CD14-positive monocyte (primary cell): ENCODE measurements around the gene AKAP12. TPM values are rescaled to one million over a fixed set of nuclear protein-coding genes. Genes with fewer than 3 reads are reported as not detected.

Experiments used
- DNase-seq, 3 donors: peaks; one replicate each; pipeline ENCODE4 v3.0.0-alpha.2; 2011 to 2022
- H2AFZ ChIP-seq: 2 replicates; pipeline ENCODE4 v1.6.0; 2012; ENCODE audit warnings: mild to moderate bottlenecking, low read depth, low read length, inconsistent platforms; ENCODE audit not compliant: insufficient read depth, poor library complexity, severe bottlenecking
- H3K27ac ChIP-seq, 2 donors: 1 replicate in 1 of 2; 2 replicates in 1 of 2; pipeline ENCODE4 v1.5.1; 2012 to 2013; ENCODE audit warnings: low read length in 2 of 2, control low read depth in 1 of 2, inconsistent platforms in 1 of 2, low read depth in 1 of 2, mild to moderate bottlenecking in 1 of 2
- H3K27me3 ChIP-seq, 2 donors: one replicate each; pipeline versions ENCODE4 v1.6.0 to v1.6.1; 2011 to 2013; ENCODE audit warnings: low read length in 2 of 2; ENCODE audit not compliant: control insufficient read depth in 2 of 2, insufficient read depth in 2 of 2
- H3K36me3 ChIP-seq, 2 donors: replicated peaks in 1 of 2; 1 replicate in 1 of 2; 2 replicates in 1 of 2; pipeline versions ENCODE4 v1.5.1 to v1.6.1; 2012 to 2013; ENCODE audit warnings: low read length in 2 of 2, control low read depth in 1 of 2, inconsistent platforms in 1 of 2, mild to moderate bottlenecking in 1 of 2; ENCODE audit not compliant: insufficient read depth in 2 of 2, control insufficient read depth in 1 of 2
- H3K4me1 ChIP-seq, 2 donors: 1 replicate in 1 of 2; 2 replicates in 1 of 2; pipeline versions ENCODE4 v1.5.1 to v1.6.1; 2012 to 2013; ENCODE audit warnings: low read length in 2 of 2, control low read depth in 1 of 2, inconsistent platforms in 1 of 2, mild to moderate bottlenecking in 1 of 2, moderate library complexity in 1 of 2; ENCODE audit not compliant: insufficient read depth in 2 of 2, control insufficient read depth in 1 of 2
- H3K4me2 ChIP-seq: replicated peaks from 2 replicates; pipeline ENCODE3; 2012; ENCODE audit warnings: low read length, moderate library complexity, mild to moderate bottlenecking; ENCODE audit not compliant: poor library complexity, severe bottlenecking; ENCODE audit errors: extremely low read depth
- H3K4me3 ChIP-seq, 3 experiments: fragments of 200-600 bp in 1 of 3; sonication (generic) in 1 of 3; replicated peaks in 1 of 3; 1 replicate in 2 of 3; 2 replicates in 1 of 3; pipeline ENCODE4 v1.5.1; 2011 to 2013; ENCODE audit warnings: low read length in 3 of 3, mild to moderate bottlenecking in 3 of 3, control low read depth in 2 of 3, low read depth in 2 of 3, inconsistent platforms in 1 of 3, moderate library complexity in 1 of 3
- H3K79me2 ChIP-seq: 2 replicates; pipeline ENCODE4 v1.6.0; 2012; ENCODE audit warnings: mild to moderate bottlenecking, control low read depth, inconsistent platforms, low read length, moderate library complexity; ENCODE audit not compliant: insufficient read depth
- H3K9ac ChIP-seq: 2 replicates; pipeline ENCODE4 v1.6.0; 2017; ENCODE audit warnings: low read length, mild to moderate bottlenecking; ENCODE audit not compliant: insufficient read depth, poor library complexity, severe bottlenecking
- H3K9me3 ChIP-seq, 2 donors: replicated peaks in 1 of 2; 1 replicate in 1 of 2; 2 replicates in 1 of 2; pipeline versions ENCODE4 v1.5.1 to v1.6.1; 2012 to 2013; ENCODE audit warnings: low read length in 2 of 2, control low read depth in 1 of 2; ENCODE audit not compliant: control insufficient read depth in 1 of 2, insufficient read depth in 1 of 2
- H4K20me1 ChIP-seq: 2 replicates; pipeline ENCODE4 v1.6.0; 2012; ENCODE audit warnings: mild to moderate bottlenecking, low read length, control low read depth, moderate library complexity; ENCODE audit not compliant: insufficient read depth
- H3K27ac Mint-ChIP-seq, 7 donors: one replicate each; pipeline ENCODE4 v1.8.0; 2020; ENCODE audit warnings: mild to moderate bottlenecking in 7 of 7, mixed read lengths in 7 of 7, moderate library complexity in 6 of 7, inconsistent platforms in 2 of 7
- H3K27me3 Mint-ChIP-seq, 3 donors: one replicate each; pipeline ENCODE4 v1.8.0; 2021 to 2022; ENCODE audit warnings: low read depth in 3 of 3, mild to moderate bottlenecking in 3 of 3, mixed read lengths in 3 of 3, moderate library complexity in 3 of 3, inconsistent platforms in 1 of 3
- H3K36me3 Mint-ChIP-seq, 2 donors: one replicate each; pipeline ENCODE4 v1.8.0; 2020; ENCODE audit warnings: mixed read lengths in 2 of 2, inconsistent platforms in 1 of 2, mild to moderate bottlenecking in 1 of 2
- H3K4me1 Mint-ChIP-seq: one replicate; pipeline ENCODE4 v1.8.0; 2020; ENCODE audit warnings: mild to moderate bottlenecking, mixed read lengths
- H3K4me3 Mint-ChIP-seq, 2 donors: one replicate each; pipeline ENCODE4 v1.8.0; 2020; ENCODE audit warnings: mild to moderate bottlenecking in 2 of 2, mixed read lengths in 2 of 2, moderate library complexity in 1 of 2
- H3K9me3 Mint-ChIP-seq, 7 donors: one replicate each; pipeline ENCODE4 v1.8.0; 2020 to 2022; ENCODE audit warnings: mixed read lengths in 7 of 7, mild to moderate bottlenecking in 6 of 7, moderate library complexity in 6 of 7, inconsistent platforms in 2 of 7
- CTCF ChIP-seq: fragments of 200-600 bp; IDR thresholded peaks from one replicate; pipeline ENCODE4 v1.8.0; 2022; ENCODE audit warnings: antibody characterized with exemption, mild to moderate bottlenecking
- WGBS: methylation state at CpG from one replicate; pipeline ENCODE4 v1.1.5; 2013; ENCODE audit warnings: missing lambda C conversion rate; ENCODE audit not compliant: insufficient coverage; 5-methylcytosine and 5-hydroxymethylcytosine counted together
- intact Hi-C, 2 donors: fragments of 100-400 bp; cut with micrococcal nuclease; formaldehyde crosslinking; loops; one replicate each; pipeline versions ENCODE4 v1.15.0 to v1.15.1; 2023
- polyA plus RNA-seq, 3 donors: library from polyadenylated mRNA; depleted of rRNA in 1 of 3; unstranded in 2 of 3; stranded (reverse) in 1 of 3; fragments of 300-500 nt in 2 of 3; fragments of >200 nt in 1 of 3; fragmentation: Illumina TruSeq in 2 of 3; gene quantifications; 1 replicate in 2 of 3; 2 replicates in 1 of 3; pipeline ENCODE4 v1.2.3, GENCODE V29; 2012 to 2021

The AKAP12 gene
- polyA plus RNA-seq, 3 donors: 0.01 TPM; not detected in 2

DNA sequence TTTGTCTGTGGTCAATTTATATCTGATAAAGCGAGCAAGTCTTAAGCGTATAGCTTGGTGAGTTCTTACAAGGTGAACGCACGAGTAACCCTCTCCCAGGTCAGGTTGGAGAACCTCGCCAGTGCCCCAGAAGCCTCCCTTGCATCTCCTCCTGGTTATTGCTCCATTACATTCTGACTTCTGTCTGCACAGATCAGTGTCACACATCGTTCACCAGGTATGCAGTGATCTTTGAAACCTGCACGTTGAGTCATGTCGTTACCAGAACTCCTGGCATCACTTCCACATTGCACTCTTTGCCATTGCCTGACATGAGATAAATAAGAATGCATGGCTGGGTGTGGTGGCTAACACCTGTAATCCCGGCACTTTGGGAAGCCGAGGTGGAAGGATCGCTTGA lies 44.2 kb downstream of the AKAP12 start:
- intact Hi-C loops: no loop called here
- H3K9me3 Mint-ChIP-seq: peaks cover 0 to 1% (median 0%) of the 10 kb centered on the region in 7 donors
- Histone ChIP-seq H3K9ac (no peak overlapping the region), H3K9me3 (no peaks in the 10 kb centered on the region), H3K4me2 (no peak overlapping the region), H4K20me1 (no peaks in the 10 kb centered on the region), H2AFZ (no peak overlapping the region), H3K27me3 (no peaks in the 10 kb centered on the region), H3K36me3 (no peaks in the 10 kb centered on the region), H3K4me1 (no peaks in the 10 kb centered on the region), H3K4me3 (no peak overlapping the region), H3K79me2 (no peaks in the 10 kb centered on the region), H3K27ac (no peak overlapping the region)
- TF ChIP-seq CTCF: no peak
- H3K4me1 Mint-ChIP-seq: peaks cover 3% of the 10 kb centered on the region
- H3K4me3 Mint-ChIP-seq: no peak overlapping the region
- H3K36me3 Mint-ChIP-seq: no peaks in the 10 kb centered on the region
- DNase-seq: no peak
- H3K27ac Mint-ChIP-seq: no peak overlapping the region
- WGBS: 86% methylated on average over 1 of the region's 11 CpGs
- H3K27me3 Mint-ChIP-seq: peaks cover 2 to 7% (median 6%) of the 10 kb centered on the region in 3 donors

- Histone ChIP-seq H4K20me1 (no peaks in the 10 kb centered on the region), H3K9ac (no peak overlapping the region), H3K27me3 (no peaks in the 10 kb centered on the region), H3K4me2 (no peak overlapping the region), H3K9me3 (no peaks in the 10 kb centered on the region), H3K36me3 (no peaks in the 10 kb centered on the region), H3K27ac (no peak overlapping the region), H3K79me2 (no peaks in the 10 kb centered on the region), H2AFZ (no peak overlapping the region), H3K4me1 (no peaks in the 10 kb centered on the region), H3K4me3 (no peak overlapping the region)
- peaks cover 8% of the 10 kb centered on the region for H3K4me1 Mint-ChIP-seq
- WGBS: 100% methylated on average over 4 of the region's 4 CpGs
- TF ChIP-seq CTCF: no peak
- H3K4me3 Mint-ChIP-seq: no peak overlapping the region
- H3K9me3 Mint-ChIP-seq: peaks cover 0 to 1% (median 0%) of the 10 kb centered on the region in 7 donors
- no peak for DNase-seq
- intact Hi-C loops: no loop called here
- H3K27me3 Mint-ChIP-seq: peaks cover 2 to 3% (median 2%) of the 10 kb centered on the region in 3 donors
- H3K36me3 Mint-ChIP-seq: no peaks in the 10 kb centered on the region
- H3K27ac Mint-ChIP-seq: no peak overlapping the region
Measured at GRCh38 chr6:151284548-151285017, 44.8 kb downstream of the AKAP12 start.
